Measurements from ENCODE around the gene ADGB. TPM values are rescaled to one million over a fixed set of nuclear protein-coding genes. Genes with fewer than 3 reads are reported as not detected.

ADGB gene
- total RNA-seq, 1 experiment from 2014 or later, result not detected

DNA sequence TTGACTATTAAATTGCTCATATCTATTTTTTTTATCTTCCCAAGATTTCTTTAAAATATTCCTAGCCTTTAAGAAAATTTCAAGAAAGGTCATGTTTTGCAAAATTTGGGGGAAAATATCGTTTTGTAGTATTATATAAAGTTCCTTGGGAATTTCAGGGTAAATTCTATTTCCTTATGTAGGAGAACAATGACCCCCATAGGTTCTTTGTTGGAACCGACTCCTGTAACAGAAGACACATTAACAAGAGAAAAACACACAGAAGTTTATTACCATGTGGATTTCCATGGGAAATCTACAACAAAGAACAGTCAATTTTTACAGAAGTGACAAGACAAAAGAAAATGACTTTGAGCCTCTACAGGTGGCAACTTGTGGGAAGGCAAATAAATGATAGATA is 68.1 kb downstream of the ADGB start:
- no peaks in the 10 kb centered on the region for H3K27me3 Mint-ChIP-seq (ENCODE audit: unreplicated experiment)

GRCh38 chr6:146670161-146670560 is 71.4 kb downstream of the ADGB start:
- DNase-seq, result no peak
- no TSS peak for BruUV-seq (replicated peaks)
- TF ChIP-seq, protein P1, sequence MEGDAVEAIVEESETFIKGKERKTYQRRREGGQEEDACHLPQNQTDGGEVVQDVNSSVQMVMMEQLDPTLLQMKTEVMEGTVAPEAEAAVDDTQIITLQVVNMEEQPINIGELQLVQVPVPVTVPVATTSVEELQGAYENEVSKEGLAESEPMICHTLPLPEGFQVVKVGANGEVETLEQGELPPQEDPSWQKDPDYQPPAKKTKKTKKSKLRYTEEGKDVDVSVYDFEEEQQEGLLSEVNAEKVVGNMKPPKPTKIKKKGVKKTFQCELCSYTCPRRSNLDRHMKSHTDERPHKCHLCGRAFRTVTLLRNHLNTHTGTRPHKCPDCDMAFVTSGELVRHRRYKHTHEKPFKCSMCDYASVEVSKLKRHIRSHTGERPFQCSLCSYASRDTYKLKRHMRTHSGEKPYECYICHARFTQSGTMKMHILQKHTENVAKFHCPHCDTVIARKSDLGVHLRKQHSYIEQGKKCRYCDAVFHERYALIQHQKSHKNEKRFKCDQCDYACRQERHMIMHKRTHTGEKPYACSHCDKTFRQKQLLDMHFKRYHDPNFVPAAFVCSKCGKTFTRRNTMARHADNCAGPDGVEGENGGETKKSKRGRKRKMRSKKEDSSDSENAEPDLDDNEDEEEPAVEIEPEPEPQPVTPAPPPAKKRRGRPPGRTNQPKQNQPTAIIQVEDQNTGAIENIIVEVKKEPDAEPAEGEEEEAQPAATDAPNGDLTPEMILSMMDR (IDR thresholded peaks at IDR 0.05; ENCODE audit: unreplicated experiment), result no peak
- Mint-ChIP-seq H3K4me3 (ENCODE audit: low read depth, unreplicated experiment) (no peak overlapping the region), H3K4me1 (ENCODE audit: low read depth, unreplicated experiment) (no peaks in the 10 kb centered on the region), H3K36me3 (ENCODE audit: insufficient read depth, unreplicated experiment) (no peaks in the 10 kb centered on the region), H3K27ac (ENCODE audit: unreplicated experiment) (no peak overlapping the region), H3K27me3 (ENCODE audit: unreplicated experiment) (no peaks in the 10 kb centered on the region), H3K9me3 (ENCODE audit: low read depth, unreplicated experiment) (no peaks in the 10 kb centered on the region)
- CTCF ChIA-PET, result no interaction called here
- intact Hi-C loops (cut with micrococcal nuclease; ENCODE audit: unreplicated experiment), result no loop called here

More for the DNA sequence above, 68.1 kb downstream of the ADGB start:
- intact Hi-C loops (cut with micrococcal nuclease; ENCODE audit: unreplicated experiment), result no loop called here
- H3K36me3 Mint-ChIP-seq (ENCODE audit: insufficient read depth, unreplicated experiment), result no peaks in the 10 kb centered on the region
- no peak for DNase-seq
- H3K4me3 Mint-ChIP-seq (ENCODE audit: low read depth, unreplicated experiment), result no peak overlapping the region
- TF ChIP-seq, protein P1 (IDR thresholded peaks at IDR 0.05; ENCODE audit: unreplicated experiment), result no peak
- H3K4me1 Mint-ChIP-seq (ENCODE audit: low read depth, unreplicated experiment), result no peaks in the 10 kb centered on the region
- H3K9me3 Mint-ChIP-seq (ENCODE audit: low read depth, unreplicated experiment), result no peaks in the 10 kb centered on the region
- H3K27ac Mint-ChIP-seq (ENCODE audit: unreplicated experiment), result no peak overlapping the region
- CTCF ChIA-PET, result no interaction called here
- no TSS peak for BruUV-seq (replicated peaks)

- BruUV-seq (replicated peaks), result no TSS peak
- no peak for DNase-seq
- Mint-ChIP-seq H3K27me3 (ENCODE audit: unreplicated experiment) (no peaks in the 10 kb centered on the region), H3K4me1 (ENCODE audit: low read depth, unreplicated experiment) (no peaks in the 10 kb centered on the region), H3K36me3 (ENCODE audit: insufficient read depth, unreplicated experiment) (no peaks in the 10 kb centered on the region), H3K9me3 (ENCODE audit: low read depth, unreplicated experiment) (no peaks in the 10 kb centered on the region), H3K4me3 (ENCODE audit: low read depth, unreplicated experiment) (no peak overlapping the region), H3K27ac (ENCODE audit: unreplicated experiment) (no peak overlapping the region)
- intact Hi-C loops (cut with micrococcal nuclease; ENCODE audit: unreplicated experiment), result no loop called here
- TF ChIP-seq, protein P1 (IDR thresholded peaks at IDR 0.05; ENCODE audit: unreplicated experiment), result no peak
- CTCF ChIA-PET, result interaction anchor here (0.6 kb wide), 1 partner anchor 772 kb away, joined by 4 read pairs; no protein-coding TSS in a partner anchor
These were observed 74.3 kb downstream of the ADGB start for GRCh38 chr6:146673069-146673468.

- DNase-seq, result no peak
- no peaks in the 10 kb centered on the region for H3K4me1 Mint-ChIP-seq (ENCODE audit: low read depth, unreplicated experiment)
- no peaks in the 10 kb centered on the region for H3K9me3 Mint-ChIP-seq (ENCODE audit: low read depth, unreplicated experiment)
- no peak overlapping the region for H3K27ac Mint-ChIP-seq (ENCODE audit: unreplicated experiment)
- BruUV-seq (replicated peaks), result no TSS peak
- CTCF ChIA-PET, result no interaction called here
- TF ChIP-seq, protein P1 (IDR thresholded peaks at IDR 0.05; ENCODE audit: unreplicated experiment), result no peak
- no peaks in the 10 kb centered on the region for H3K27me3 Mint-ChIP-seq (ENCODE audit: unreplicated experiment)
- intact Hi-C loops (cut with micrococcal nuclease; ENCODE audit: unreplicated experiment), result no loop called here
- H3K36me3 Mint-ChIP-seq (ENCODE audit: insufficient read depth, unreplicated experiment), result no peaks in the 10 kb centered on the region
- no peak overlapping the region for H3K4me3 Mint-ChIP-seq (ENCODE audit: low read depth, unreplicated experiment)
These were observed 80.6 kb downstream of the ADGB start for GRCh38 chr6:146679386-146679785.

Data from Calu3 (cell line).